Cardiac fibroblast (primary cell): ENCODE measurements around the gene INPP5A.
A peak's percentile ranks its signal among the peaks of the same experiment; 100 is the strongest.
"Not testable (repeated sequence)": the region's sequence is repeated elsewhere in the genome, so short reads cannot be mapped to it uniquely, and the experiment has no call there.

Experiments used
- DNase-seq, 2 donors: peaks; one replicate each; pipeline versions ENCODE4 v3.0.0 to v3.0.0-alpha.2; 2010; ENCODE audit warnings: low read depth in 2 of 2
- H3K4me3 ChIP-seq, 2 donors: replicated peaks in 1 of 2; 1 replicate in 1 of 2; 2 replicates in 1 of 2; pipeline ENCODE4 v1.5.1; 2011; ENCODE audit warnings: low read depth in 2 of 2, low read length in 2 of 2, mild to moderate bottlenecking in 2 of 2, moderate library complexity in 1 of 2
- CTCF ChIP-seq: IDR thresholded peaks from one replicate; pipeline ENCODE4 v1.5.1; 2011; ENCODE audit warnings: low read depth, mild to moderate bottlenecking, low read length, inconsistent platforms

INPP5A gene

GRCh38 chr10:132571650-132572544, 34.3 kb downstream of the INPP5A start:
- TF ChIP-seq CTCF = no peak
- no peak overlapping the region for H3K4me3 ChIP-seq
- peak; percentile 75 to 97 for DNase-seq

GRCh38 chr10:132572545-132572937, 35.0 kb downstream of the INPP5A start:
- no peak for TF ChIP-seq CTCF
- H3K4me3 ChIP-seq = no peak overlapping the region
- peak; percentile 39 to 47 for DNase-seq

- DNase-seq, H3K4me3 ChIP-seq: not testable (repeated sequence)
These were observed 35.4 kb downstream of the INPP5A start for GRCh38 chr10:132572946-132573345.

GRCh38 chr10:132574288-132574687, 36.7 kb downstream of the INPP5A start:
- no peak for TF ChIP-seq CTCF
- no peak overlapping the region for H3K4me3 ChIP-seq
- DNase-seq = no peak

- no peak for TF ChIP-seq CTCF
- no peak overlapping the region for H3K4me3 ChIP-seq
- DNase-seq = peak; percentile 17 to 49
These were observed 37.3 kb downstream of the INPP5A start for GRCh38 chr10:132574783-132575319.

GRCh38 chr10:132575320-132576201, 38.0 kb downstream of the INPP5A start:
- peak; percentile 71 to 78 for DNase-seq
- no peak overlapping the region for H3K4me3 ChIP-seq
- no peak for TF ChIP-seq CTCF
